Neutrophil (primary cell): ENCODE results near the gene ERC2.

Experiments
- H3K27ac ChIP-seq: fragments of 200-600 bp; sonication (generic); 2 replicates; pipeline ENCODE4 v1.5.1; 2016; ENCODE audit warnings: mild to moderate bottlenecking, moderate library complexity
- H3K27me3 ChIP-seq: fragments of 200-600 bp; sonication (generic); 2 replicates; pipeline ENCODE4 v1.6.0; 2016; ENCODE audit warnings: mild to moderate bottlenecking
- H3K36me3 ChIP-seq: fragments of 200-600 bp; sonication (generic); 2 replicates; pipeline ENCODE4 v1.5.1; 2017
- H3K4me1 ChIP-seq, 2 experiments: fragments of 200-600 bp in 1 of 2; sonication (generic) in 1 of 2; 1 replicate in 1 of 2; 2 replicates in 1 of 2; pipeline versions ENCODE4 v1.5.1 to v1.6.1; 2013 to 2016; ENCODE audit warnings: low read depth in 1 of 2, low read length in 1 of 2, mild to moderate bottlenecking in 1 of 2, moderate library complexity in 1 of 2; ENCODE audit not compliant: control insufficient read depth in 1 of 2, insufficient read depth in 1 of 2
- H3K4me3 ChIP-seq, 2 experiments: fragments of 200-600 bp in 1 of 2; sonication (generic) in 1 of 2; 1 replicate in 1 of 2; 2 replicates in 1 of 2; pipeline ENCODE4 v1.5.1; 2013 to 2016; ENCODE audit warnings: low read depth in 1 of 2, low read length in 1 of 2, mild to moderate bottlenecking in 1 of 2, moderate library complexity in 1 of 2
- H3K9me3 ChIP-seq: fragments of 200-600 bp; sonication (generic); 2 replicates; pipeline ENCODE4 v1.5.1; 2016
- TF ChIP-seq, protein P1 (sequence below): fragments of 200-600 bp; sonication (generic); IDR thresholded peaks from 2 replicates; pipeline ENCODE4 v1.5.1; 2016; ENCODE audit warnings: antibody characterized with exemption

Gene ERC2

DNA sequence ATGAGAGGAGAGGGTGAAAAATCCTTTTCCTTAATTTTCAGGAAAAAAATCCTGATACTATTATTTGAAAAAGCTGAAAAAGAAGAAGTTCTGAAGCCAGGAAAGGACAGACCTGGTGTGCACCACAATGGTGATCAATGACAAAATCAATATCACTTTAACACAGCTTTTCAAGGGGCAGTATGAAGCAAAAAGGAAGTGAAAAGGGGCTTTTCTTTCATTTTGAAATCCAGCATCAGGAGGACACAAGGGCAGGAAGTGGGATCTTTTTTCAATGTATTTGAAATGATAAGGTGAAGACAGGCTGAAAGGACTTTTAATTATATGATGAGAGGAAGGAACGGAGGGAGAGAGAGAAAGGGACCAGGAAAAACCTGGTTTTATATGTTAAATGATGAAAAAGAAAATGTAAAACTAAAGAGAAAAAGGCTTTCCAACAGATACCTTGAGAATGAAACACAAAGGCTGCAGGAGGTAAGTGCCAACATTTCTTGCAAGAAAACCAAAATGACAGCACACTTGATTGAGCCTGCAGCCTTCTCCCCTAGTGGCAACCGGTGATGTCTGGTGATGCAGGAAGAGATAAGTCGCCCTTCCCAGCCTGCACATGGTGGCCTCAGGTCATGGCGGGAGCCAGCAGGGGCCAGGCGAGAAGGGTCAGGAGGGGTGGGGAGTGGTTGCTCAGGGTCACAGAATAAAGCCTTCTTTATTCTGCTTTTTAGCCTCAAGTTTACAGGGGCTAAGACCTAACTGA is 744.4 kb downstream of the ERC2 start:
- H3K4me3 ChIP-seq: no peak overlapping the region
- no peaks in the 10 kb centered on the region for H3K9me3 ChIP-seq
- no peaks in the 10 kb centered on the region for H3K4me1 ChIP-seq
- no peak overlapping the region for H3K27ac ChIP-seq
- H3K36me3 ChIP-seq: no peaks in the 10 kb centered on the region
- TF ChIP-seq, protein P1, sequence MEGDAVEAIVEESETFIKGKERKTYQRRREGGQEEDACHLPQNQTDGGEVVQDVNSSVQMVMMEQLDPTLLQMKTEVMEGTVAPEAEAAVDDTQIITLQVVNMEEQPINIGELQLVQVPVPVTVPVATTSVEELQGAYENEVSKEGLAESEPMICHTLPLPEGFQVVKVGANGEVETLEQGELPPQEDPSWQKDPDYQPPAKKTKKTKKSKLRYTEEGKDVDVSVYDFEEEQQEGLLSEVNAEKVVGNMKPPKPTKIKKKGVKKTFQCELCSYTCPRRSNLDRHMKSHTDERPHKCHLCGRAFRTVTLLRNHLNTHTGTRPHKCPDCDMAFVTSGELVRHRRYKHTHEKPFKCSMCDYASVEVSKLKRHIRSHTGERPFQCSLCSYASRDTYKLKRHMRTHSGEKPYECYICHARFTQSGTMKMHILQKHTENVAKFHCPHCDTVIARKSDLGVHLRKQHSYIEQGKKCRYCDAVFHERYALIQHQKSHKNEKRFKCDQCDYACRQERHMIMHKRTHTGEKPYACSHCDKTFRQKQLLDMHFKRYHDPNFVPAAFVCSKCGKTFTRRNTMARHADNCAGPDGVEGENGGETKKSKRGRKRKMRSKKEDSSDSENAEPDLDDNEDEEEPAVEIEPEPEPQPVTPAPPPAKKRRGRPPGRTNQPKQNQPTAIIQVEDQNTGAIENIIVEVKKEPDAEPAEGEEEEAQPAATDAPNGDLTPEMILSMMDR: no peak
- H3K27me3 ChIP-seq: peaks cover 13% of the 10 kb centered on the region

DNA sequence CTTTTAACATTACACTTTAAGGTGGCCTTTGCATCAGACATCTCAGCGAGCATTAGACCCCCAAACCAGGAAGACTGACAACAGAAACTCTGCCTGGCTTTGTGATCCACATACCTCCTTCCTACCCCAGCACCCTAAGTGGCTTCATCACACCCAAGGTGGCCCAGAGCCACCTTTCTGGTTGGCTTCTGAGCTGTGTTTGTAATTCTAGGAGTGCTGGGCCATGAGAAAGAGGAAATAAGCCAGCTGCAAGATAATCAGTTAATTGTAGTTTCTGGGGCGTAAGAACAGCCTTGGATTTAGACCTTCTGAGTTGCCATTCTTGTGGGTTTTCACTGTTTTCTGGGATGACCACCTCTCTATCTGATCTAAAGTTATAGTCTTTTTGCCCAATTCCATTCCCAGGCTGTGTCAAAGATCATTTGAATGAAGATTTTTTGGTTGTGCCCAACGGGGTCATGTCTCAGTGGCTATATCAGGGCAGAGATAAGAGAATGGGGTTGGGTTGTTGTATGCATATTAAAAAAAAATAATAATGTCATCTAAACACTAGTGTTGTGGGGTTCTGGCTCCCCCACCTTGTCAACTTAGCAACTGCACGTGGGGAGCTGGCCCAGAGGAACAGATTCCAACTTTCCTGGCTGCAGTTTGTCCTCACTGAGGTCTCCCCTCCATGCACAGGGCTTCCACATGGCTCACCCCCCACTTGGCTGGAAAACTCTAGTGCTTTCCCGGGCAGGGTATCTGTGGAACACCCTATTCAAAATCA is 746.4 kb downstream of the ERC2 start:
- no peaks in the 10 kb centered on the region for H3K9me3 ChIP-seq
- no peaks in the 10 kb centered on the region for H3K4me1 ChIP-seq
- TF ChIP-seq, protein P1: no peak
- no peaks in the 10 kb centered on the region for H3K36me3 ChIP-seq
- H3K27me3 ChIP-seq: peaks cover 13% of the 10 kb centered on the region
- H3K4me3 ChIP-seq: no peak overlapping the region
- no peak overlapping the region for H3K27ac ChIP-seq

DNA sequence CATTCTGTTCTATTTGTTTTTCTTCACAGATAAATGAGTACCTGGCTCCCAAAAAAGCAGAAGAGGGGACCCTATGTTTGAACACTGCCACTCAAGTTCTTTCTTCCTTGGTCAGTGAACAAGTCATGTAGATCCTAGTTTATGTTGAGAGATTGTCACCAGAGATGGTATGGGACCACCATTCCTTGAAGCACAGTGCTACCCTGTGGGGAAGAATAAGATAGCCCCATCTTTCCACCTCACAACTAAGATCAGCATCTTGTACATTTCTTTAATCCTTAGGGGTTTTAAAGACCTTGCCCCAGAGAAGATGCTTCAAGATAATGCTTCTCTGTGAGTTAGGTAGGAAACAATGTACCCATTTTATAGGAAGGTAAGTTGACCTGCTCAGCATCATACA is 747.7 kb downstream of the ERC2 start:
- no peaks in the 10 kb centered on the region for H3K36me3 ChIP-seq

DNA sequence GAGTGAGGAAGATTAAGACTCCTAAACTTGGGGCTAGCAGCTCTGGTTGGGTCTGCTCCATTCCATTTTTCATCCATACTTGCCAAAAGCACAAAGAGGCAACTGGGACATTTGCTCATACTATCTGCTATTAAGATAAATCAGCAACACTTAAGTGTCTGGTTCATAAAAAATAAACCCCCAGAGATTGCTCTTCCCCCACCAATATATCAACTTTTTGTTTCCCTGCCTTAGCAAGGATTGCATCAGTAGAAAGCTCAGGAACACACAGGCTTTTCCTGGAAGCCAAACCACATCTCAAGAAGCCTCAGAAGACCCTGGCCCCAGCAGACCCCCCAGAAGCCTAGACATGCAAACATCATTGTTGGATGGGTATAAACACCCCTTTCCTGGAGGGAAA is 748.8 kb downstream of the ERC2 start:
- Histone ChIP-seq H3K4me1 (no peaks in the 10 kb centered on the region), H3K36me3 (no peaks in the 10 kb centered on the region), H3K4me3 (no peak overlapping the region), H3K27ac (no peak overlapping the region), H3K9me3 (no peaks in the 10 kb centered on the region), H3K27me3 (peaks cover 3% of the 10 kb centered on the region)
- TF ChIP-seq, protein P1: no peak

More for the DNA sequence above, 747.7 kb downstream of the ERC2 start:
- H3K27ac ChIP-seq: no peak overlapping the region
- no peaks in the 10 kb centered on the region for H3K9me3 ChIP-seq
- no peak overlapping the region for H3K4me3 ChIP-seq
- H3K27me3 ChIP-seq: peaks cover 11% of the 10 kb centered on the region
- TF ChIP-seq, protein P1: no peak
- no peaks in the 10 kb centered on the region for H3K4me1 ChIP-seq

DNA sequence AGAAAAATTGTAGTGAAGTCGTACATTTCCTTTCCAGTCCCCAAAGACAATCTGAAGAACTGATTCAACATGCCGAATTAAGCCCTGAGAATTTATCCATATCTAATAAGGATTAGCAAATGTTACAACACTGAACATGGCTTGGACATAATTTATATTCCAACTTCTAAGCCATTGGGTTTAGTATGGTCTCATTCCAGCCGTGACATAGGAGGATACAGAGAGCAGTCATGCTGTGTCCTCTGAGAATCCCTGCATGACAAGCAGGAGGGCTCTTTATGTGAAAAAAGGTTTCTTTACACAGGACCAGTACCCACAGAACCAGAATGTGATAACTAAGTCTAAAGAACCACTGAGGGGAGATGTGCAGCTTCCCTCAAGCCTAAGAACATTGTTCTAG is 749.3 kb downstream of the ERC2 start:
- no peak overlapping the region for H3K27ac ChIP-seq
- no peak overlapping the region for H3K4me3 ChIP-seq
- peaks cover 1% of the 10 kb centered on the region for H3K27me3 ChIP-seq
- H3K9me3 ChIP-seq: no peaks in the 10 kb centered on the region
- H3K4me1 ChIP-seq: no peaks in the 10 kb centered on the region
- H3K36me3 ChIP-seq: no peaks in the 10 kb centered on the region
- TF ChIP-seq, protein P1: no peak
